PC-3 (cell line): Measurements from ENCODE around the gene COL2A1.

Experiments used
- CTCF ChIP-seq: fragments of 300-600 bp; sonication (generic); conservative IDR thresholded peaks from 2 replicates; pipeline ENCODE4 v1.5.1; 2017; ENCODE audit warnings: antibody characterized with exemption, low read depth, mild to moderate bottlenecking, low read length
- EZH2 ChIP-seq: fragments of 300-600 bp; sonication (generic); IDR thresholded peaks from one replicate; pipeline ENCODE4 v1.6.1; 2017; ENCODE audit warnings: antibody characterized with exemption, mild to moderate bottlenecking, low read length; ENCODE audit not compliant: unreplicated experiment
- EZH2phosphoT487 ChIP-seq: fragments of 300-600 bp; sonication (generic); IDR thresholded peaks from 2 replicates; pipeline ENCODE4 v1.6.1; 2018; ENCODE audit warnings: mild to moderate bottlenecking, antibody characterized with exemption, low read length, borderline replicate concordance

- TF ChIP-seq CTCF = no peak
- no peak for TF ChIP-seq EZH2
- TF ChIP-seq EZH2phosphoT487 = no peak
Measured at GRCh38 chr12:47999816-48000215, 4.5 kb downstream of the COL2A1 start.
